Adrenal gland (tissue), 5 donors: ENCODE data around the gene GPR157.

Experiments used
- CTCF ChIP-seq, 6 experiments: fragments of 450-650 bp in 4 of 6; fragments of 200-600 bp in 2 of 6; sonication (generic) in 1 of 6; IDR thresholded peaks; 1 replicate in 5 of 6; 2 replicates in 1 of 6; pipeline versions ENCODE4 v1.5.1 to v1.8.0; 2016 to 2021; ENCODE audit warnings: antibody characterized with exemption in 6 of 6, mild to moderate bottlenecking in 2 of 6, moderate library complexity in 1 of 6
- POLR2A ChIP-seq, 2 donors: fragments of 450-650 bp; IDR thresholded peaks; one replicate each; pipeline ENCODE4 v1.6.1; 2017; ENCODE audit warnings: antibody characterized with exemption in 2 of 2, mild to moderate bottlenecking in 2 of 2, moderate library complexity in 1 of 2
- donor health status: DM: no; HTN: no; CAD: no.

- TF ChIP-seq POLR2A (IDR thresholded peaks at IDR 0.05) (no peak), CTCF (IDR thresholded peaks at IDR 0.05) (no peak)
These were observed 40.8 kb upstream of the GPR157 start for GRCh38 chr1:9169601-9170137.
